GM19035 (cell line): Measurements from ENCODE around the gene NPHP1.
"Not testable (repeated sequence)": the region's sequence is repeated elsewhere in the genome, so short reads cannot be mapped to it uniquely, and the experiment has no call there.

ENCODE experiments used
- ATAC-seq: cut with Tn5 transposase; IDR thresholded peaks from one replicate; pipeline ENCODE4 v1.9.1; 2021; ENCODE audit not compliant: unreplicated experiment

Gene NPHP1

DNA sequence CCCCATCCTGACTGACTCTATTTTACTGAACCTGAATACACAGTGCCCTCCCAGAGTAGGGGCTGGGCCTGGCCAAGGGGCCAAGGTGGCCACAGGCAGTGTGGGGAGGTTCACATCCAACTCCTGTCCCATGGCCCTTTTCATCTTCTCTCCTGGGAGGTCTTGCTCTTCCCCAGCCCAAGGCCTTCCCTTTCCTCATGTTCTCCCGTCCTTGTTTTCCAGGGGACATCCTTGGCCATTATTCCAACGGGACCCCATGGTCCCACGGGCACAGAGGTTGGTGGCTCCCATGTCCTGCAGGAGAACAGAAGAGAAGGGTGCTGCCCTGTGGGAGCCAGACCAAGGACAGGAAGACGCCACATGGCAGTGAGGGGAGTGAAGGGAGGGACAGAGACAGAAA lies 99.6 kb downstream of the NPHP1 start:
- no peak for ATAC-seq

- ATAC-seq, result no peak
Observed at GRCh38 chr2:110104025-110104771, 100.6 kb downstream of the NPHP1 start.

DNA sequence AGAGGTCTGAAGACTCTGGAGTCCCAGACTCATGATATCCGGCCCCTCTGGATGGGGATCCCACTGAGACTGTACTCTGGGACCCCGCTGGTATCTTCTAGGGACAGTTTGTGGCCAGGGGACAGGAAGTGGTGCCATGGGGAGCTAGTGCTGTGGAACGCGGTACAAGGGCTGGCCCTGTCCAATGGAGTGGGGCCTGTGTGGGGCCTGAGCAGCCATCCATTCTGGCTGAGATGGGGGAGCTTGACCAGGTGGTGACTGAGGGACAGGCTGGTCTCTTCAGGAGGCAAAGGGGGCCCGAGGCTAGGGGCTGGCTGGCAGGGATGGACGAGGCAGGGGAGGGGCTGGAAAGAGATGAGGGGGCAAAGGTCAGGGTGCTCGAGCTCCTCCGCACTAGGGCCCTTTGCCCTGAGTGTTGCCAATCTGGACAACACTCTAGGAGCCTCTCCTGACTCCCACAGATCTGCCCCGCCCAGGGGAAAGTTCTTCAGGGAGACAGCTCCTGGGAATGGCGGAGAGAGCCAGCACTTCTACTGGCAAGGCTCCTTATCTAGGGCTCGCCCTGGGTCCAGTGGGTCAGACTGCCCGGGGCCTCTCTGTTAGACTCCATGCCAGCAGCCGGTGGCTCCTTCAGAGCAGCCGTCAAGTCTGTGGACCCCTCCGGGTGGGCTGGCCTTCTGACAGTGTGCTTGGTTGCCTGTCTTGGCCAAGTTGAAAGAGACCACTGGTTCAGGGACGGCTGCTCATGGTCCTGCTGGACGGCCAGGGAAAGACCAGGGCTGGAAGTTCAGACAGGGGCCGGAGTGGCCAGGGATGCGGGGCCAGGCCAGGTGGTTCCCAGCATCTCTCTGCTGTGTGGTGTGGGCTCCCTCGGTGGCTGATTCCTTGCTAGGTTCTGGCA lies 101.5 kb downstream of the NPHP1 start:
- no peak for ATAC-seq

- no peak for ATAC-seq
Observed at GRCh38 chr2:110101901-110102803, 102.7 kb downstream of the NPHP1 start.

DNA sequence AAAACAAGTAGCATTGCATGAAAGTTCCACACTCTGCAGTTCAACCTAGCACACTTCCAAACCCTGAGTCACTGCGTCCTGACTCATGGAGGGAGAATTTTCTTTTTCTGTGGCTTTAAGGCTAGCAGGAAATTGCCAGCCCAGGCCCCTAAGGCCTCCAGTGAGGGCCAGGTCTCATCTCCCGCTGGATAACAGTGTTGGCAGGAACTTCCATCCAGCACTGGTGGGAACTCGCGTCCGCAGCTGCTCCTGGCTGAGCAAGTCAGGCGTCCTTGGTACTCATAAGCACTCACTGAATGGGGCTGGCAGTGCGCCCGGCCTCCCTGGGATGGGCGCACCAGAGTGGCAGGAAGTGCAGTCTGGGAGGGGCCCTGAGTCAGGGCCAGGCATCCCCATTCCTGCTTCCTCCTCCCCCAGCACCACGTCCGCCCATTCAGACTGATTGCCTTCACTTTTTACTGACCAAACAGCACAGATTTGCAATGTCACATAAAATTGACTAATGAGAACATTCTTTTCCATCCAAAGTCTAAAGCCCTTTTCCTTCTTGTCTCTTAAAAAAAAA lies 103.5 kb downstream of the NPHP1 start:
- ATAC-seq, result no peak

GRCh38 chr2:110100880-110101279 lies 103.9 kb downstream of the NPHP1 start:
- ATAC-seq, result not testable (repeated sequence)

DNA sequence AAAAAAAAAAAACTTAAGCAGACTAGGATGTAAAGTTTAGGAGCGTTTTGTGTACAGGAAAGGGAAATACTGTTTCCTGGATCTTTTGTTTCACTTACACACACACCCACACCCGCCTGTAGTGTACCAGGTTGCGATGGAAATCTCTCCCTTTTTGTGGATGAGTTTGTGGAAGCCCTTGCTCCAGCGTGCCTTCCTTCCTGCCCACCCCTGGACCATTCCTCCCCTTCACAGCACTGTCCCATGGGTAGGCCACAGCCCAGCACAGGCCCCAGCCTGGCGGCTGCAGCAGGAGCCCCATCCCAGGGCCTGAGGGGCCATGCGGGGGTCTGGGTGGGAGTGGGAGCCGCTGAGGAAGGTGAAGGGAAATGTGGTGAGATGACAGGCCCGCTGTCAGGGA lies 104.3 kb downstream of the NPHP1 start:
- ATAC-seq, result no peak

- no peak for ATAC-seq
Observed at GRCh38 chr2:110099471-110100225, 105.2 kb downstream of the NPHP1 start.

DNA sequence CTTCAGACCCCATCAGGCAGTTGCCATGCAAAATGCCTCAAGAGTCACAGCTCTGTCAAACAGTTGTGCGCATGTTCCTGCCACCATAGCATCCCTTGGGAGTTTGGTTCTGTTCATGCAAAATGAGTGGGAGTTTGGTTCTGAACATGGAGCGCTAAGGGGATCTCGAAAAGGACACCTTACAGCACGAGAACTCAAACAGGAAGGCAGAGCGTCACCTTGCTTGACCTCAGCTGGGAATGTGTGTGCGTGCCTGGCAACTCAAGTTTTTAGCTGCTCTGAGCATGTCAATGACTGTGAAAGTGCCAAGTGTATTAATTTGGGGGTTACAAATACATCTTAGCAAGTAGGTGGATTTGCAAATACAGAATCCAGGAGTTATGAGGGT lies 105.8 kb downstream of the NPHP1 start:
- no peak for ATAC-seq

GRCh38 chr2:110097506-110098220 lies 107.2 kb downstream of the NPHP1 start:
- ATAC-seq, result no peak

- no peak for ATAC-seq
Observed at GRCh38 chr2:110095994-110096633, 108.7 kb downstream of the NPHP1 start.

GRCh38 chr2:110094884-110095534 lies 109.8 kb downstream of the NPHP1 start:
- not testable (repeated sequence) for ATAC-seq

DNA sequence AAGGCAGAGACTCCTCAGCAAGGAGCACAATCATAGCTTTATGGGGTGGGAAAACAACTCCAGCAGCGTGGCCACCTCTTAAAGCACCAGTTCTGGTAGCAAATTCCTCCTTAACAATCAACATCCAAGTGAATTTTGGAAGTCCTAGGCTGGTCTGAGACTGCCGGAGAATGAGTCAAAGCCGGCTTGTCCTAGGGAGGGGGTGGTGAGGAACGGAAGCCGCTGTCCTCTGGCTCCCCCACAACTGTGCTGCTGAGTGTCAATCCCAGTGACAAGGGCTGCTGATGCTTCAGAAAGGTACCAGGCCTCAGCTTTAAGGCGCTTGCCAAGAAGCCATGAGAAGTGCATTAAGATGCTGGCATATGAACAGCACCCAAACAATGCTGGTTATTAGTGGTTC lies 110.9 kb downstream of the NPHP1 start:
- not testable (repeated sequence) for ATAC-seq

- not testable (repeated sequence) for ATAC-seq
Observed at GRCh38 chr2:110090164-110090563, 114.6 kb downstream of the NPHP1 start.

GRCh38 chr2:110083757-110084156 lies 121.1 kb downstream of the NPHP1 start:
- not testable (repeated sequence) for ATAC-seq

- not testable (repeated sequence) for ATAC-seq
Observed at GRCh38 chr2:110083162-110083561, 121.7 kb downstream of the NPHP1 start.

GRCh38 chr2:110078104-110078503 lies 126.7 kb downstream of the NPHP1 start:
- not testable (repeated sequence) for ATAC-seq

DNA sequence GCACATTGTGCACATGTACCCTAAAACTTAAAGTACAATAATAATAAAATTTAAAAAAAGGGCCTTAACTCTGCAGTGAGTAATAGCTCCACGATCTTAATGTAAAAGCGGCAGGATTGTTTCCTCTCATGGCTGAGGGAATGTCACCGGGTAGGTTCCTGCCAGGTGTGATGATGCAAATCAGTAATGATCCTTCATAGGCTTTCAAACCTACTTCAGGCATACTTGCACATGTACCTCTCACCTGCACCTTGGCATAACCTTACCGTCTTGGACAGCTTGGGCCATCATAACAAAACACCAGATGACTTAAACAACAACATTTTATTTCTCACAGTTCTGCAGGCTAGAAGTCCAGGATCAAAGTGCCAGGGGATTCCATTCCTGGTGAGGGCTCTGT lies 128.9 kb downstream of the NPHP1 start:
- not testable (repeated sequence) for ATAC-seq
